H54 (cell line): ENCODE measurements around the gene SARS1.

ENCODE experiments used
- DNase-seq: peaks from one replicate; pipeline ENCODE4 v3.0.0; 2011; ENCODE audit warnings: low spot score, mixed read lengths; ENCODE audit not compliant: insufficient read length
- FAIRE-seq: peaks from 3 replicates; lab custom pipeline; 2011; peaks lifted over from hg19 to GRCh38; lab: Jason Lieb, UNC
- POLR2A ChIP-seq: IDR thresholded peaks from 2 replicates; pipeline ENCODE4 v1.6.1; 2011; ENCODE audit warnings: low read depth, mild to moderate bottlenecking, low read length

The SARS1 gene

DNA sequence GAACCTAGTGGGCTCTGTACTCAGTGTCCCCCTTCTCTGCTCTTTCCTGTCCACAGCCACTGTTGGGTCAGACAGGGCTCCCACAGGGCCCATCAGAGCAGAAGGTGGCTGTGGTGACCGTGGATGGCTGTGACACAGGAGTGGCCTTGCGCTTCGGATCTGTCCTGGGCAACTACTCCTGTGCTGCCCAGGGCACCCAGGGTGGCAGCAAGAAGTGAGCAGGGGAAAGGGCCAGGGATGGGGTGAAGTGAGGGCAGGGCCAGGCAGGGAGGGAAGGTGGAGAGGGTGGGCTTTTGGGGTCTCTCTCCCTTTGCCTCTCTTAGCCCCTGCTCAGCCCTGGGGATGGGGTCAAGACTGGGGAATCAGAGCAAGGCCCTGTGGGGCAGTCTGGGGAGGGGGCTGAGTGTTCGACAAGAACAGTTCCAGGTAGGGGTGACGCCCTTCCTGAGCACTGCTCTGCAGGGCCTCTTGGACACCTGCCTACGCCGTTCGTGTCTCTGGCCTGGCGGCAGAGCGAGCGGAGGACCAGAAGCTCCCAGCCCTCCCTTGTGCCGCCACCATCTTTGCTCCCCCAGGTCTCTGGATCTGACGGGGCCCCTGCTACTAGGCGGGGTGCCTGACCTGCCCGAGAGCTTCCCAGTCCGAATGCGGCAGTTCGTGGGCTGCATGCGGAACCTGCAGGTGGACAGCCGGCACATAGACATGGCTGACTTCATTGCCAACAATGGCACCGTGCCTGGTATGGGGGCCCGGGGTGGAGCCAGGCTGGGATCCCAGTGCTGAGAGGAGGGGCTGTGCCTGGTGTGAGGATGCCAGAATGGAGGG lies 48.7 kb downstream of the SARS1 start:
- DNase-seq (no peak), FAIRE-seq (no peak)
- TF ChIP-seq POLR2A = no peak

DNA sequence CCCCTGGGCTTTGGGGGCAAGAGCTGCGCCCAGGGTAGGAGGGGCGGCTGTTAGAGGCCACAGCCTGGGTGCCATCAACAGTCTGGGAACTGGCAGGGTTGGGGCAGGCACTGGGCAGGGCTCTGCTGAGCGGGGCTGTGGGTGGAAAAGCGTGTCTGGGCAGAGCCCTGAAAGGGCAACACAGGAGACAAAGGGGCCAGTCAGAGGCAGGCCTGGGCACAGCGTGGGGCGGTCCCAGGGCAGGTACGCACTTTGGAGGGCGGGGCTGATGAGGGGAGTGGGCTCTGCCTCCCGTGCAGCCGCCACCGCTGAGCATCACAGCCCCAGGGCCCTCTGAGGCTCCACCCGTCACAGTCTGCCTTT lies 49.5 kb downstream of the SARS1 start:
- FAIRE-seq = no peak
- DNase-seq = no peak
- no peak for TF ChIP-seq POLR2A

DNA sequence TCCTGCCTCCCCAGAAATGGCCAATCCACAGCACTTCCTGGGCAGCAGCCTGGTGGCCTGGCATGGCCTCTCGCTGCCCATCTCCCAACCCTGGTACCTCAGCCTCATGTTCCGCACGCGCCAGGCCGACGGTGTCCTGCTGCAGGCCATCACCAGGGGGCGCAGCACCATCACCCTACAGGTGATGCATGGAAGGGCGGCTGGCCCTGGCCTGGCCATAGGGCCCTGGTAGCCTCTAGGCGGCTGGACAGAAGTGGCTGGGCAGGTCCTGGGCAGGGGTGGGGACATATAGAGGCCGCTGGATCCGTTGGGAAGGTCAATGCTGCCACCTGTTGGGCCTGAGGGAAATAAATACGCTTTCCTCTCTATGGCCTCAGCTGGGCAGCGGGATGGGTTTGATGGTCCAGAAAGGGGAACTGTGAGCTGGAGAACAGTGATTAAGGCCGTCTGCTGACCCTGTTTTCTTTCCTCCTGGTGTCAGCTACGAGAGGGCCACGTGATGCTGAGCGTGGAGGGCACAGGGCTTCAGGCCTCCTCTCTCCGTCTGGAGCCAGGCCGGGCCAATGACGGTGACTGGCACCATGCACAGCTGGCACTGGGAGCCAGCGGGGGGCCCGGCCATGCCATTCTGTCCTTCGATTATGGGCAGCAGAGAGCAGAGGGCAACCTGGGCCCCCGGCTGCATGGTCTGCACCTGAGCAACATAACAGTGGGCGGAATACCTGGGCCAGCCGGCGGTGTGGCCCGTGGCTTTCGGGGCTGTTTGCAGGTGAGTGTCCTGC lies 50.1 kb downstream of the SARS1 start:
- peak; percentile 98 for DNase-seq
- TF ChIP-seq POLR2A = no peak
- FAIRE-seq = peak; percentile 92

DNA sequence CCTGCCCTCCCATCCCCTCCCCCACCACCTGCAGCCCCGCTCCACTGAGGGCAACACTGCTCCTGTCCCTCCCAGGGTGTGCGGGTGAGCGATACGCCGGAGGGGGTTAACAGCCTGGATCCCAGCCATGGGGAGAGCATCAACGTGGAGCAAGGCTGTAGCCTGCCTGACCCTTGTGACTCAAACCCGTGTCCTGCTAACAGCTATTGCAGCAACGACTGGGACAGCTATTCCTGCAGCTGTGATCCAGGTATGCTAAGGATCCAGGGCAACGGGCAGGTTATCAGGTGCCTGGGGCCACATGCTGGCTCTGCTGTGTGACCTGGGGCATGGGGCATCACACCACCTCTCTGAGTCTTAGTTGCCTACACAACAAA lies 50.6 kb downstream of the SARS1 start:
- no peak for TF ChIP-seq POLR2A
- DNase-seq (no peak), FAIRE-seq (no peak)

DNA sequence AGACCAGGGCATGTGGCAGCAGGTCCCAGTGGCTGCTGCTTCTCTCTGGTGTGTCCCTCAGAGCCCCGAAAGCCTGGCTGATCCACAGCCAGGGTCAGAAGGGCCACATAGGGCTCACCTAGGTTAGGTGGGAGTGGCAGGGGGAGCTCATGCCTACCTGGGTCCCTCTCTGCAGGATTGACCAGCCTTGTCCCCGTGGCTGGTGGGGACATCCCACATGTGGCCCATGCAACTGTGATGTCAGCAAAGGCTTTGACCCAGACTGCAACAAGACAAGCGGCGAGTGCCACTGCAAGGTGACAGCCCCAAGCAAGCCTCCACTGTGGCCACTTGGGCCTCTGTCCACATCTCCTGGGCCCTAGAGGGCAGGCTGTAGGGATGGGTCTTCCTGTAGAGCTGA lies 51.3 kb downstream of the SARS1 start:
- no peak for TF ChIP-seq POLR2A
- DNase-seq (no peak), FAIRE-seq (no peak)

DNA sequence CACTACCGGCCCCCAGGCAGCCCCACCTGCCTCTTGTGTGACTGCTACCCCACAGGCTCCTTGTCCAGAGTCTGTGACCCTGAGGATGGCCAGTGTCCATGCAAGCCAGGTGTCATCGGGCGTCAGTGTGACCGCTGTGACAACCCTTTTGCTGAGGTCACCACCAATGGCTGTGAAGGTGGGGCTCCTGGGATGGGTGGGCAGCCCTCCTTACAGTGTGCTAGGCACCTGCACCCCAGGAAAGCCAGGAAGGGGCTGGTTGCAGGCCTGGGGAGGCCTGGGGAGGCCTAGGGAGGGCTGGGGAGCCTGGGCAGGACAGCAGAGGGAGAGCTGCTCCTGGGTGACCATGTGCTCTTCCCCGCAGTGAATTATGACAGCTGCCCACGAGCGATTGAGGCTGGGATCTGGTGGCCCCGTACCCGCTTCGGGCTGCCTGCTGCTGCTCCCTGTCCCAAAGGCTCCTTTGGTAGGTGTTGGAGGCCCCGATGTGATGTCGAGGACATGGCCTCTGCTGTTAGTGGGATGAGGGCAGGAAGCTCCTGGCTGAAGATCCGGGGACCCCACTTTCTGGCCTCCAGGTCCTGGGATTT lies 52.1 kb downstream of the SARS1 start:
- DNase-seq = no peak
- no peak for TF ChIP-seq POLR2A
- FAIRE-seq = no peak

DNA sequence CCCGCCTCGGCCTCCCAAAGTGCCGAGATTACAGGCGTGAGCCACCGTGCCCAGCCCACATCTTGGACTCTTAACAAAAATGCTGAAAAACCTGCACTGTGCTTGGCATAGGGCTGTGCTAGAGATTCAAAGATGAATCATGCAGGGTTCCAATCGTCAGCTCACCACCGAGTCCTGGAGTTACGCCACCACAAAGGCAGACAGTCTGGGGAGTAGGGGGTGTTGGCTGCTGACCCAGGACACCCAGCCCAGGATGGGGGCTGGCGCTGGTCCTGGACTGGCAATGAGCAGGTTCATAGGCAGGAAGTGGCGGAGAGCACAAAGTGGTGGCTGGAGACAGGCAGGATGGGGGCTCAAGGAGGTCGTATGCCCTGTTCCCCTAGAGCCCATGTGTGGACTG lies 53.2 kb downstream of the SARS1 start:
- no peak for DNase-seq
- no peak for TF ChIP-seq POLR2A
- FAIRE-seq = no peak

DNA sequence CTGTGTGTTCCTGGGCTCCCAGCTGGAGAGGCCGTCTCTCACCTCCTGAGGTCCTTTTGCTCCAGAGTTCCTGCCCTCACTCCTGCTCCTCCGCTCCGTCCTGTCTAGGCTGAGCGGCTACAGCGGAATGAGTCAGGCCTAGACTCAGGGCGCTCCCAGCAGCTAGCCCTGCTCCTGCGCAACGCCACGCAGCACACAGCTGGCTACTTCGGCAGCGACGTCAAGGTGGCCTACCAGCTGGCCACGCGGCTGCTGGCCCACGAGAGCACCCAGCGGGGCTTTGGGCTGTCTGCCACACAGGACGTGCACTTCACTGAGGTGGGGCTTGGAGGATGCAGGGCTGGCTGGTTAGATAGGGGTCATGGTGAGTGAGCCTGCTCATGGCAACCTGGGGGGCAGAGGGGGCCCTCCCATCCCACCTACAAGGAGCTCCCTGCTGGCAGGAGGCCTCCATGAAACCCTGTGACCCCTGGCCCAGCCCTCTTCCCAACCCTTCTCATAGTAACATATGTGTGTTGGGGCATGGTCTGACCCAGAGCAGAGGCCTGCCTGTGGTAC lies 54.1 kb downstream of the SARS1 start:
- DNase-seq (no peak), FAIRE-seq (no peak)
- no peak for TF ChIP-seq POLR2A

DNA sequence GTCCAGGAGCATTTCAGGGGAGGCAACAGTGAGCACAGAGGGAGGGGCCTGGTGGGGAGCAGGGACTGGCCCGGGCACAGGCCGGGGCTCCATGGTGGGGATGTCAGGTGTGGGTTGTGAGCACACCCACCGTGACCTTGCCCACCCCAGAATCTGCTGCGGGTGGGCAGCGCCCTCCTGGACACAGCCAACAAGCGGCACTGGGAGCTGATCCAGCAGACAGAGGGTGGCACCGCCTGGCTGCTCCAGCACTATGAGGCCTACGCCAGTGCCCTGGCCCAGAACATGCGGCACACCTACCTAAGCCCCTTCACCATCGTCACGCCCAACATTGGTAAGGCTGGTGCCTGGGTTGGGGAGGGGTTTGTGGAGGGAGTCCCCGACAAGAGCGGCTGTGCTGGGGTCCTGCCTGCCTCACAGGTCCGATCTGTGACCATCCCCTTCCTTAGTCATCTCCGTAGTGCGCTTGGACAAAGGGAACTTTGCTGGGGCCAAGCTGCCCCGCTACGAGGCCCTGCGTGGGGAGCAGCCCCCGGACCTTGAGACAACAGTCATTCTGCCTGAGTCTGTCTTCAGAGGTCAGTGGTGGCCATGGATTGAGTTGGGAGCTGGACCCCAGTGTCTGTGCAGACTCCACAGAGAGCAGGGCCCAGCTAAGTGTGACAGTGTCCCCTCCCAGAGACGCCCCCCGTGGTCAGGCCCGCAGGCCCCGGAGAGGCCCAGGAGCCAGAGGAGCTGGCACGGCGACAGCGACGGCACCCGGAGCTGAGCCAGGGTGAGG lies 54.9 kb downstream of the SARS1 start:
- DNase-seq (no peak), FAIRE-seq (no peak)
- no peak for TF ChIP-seq POLR2A

DNA sequence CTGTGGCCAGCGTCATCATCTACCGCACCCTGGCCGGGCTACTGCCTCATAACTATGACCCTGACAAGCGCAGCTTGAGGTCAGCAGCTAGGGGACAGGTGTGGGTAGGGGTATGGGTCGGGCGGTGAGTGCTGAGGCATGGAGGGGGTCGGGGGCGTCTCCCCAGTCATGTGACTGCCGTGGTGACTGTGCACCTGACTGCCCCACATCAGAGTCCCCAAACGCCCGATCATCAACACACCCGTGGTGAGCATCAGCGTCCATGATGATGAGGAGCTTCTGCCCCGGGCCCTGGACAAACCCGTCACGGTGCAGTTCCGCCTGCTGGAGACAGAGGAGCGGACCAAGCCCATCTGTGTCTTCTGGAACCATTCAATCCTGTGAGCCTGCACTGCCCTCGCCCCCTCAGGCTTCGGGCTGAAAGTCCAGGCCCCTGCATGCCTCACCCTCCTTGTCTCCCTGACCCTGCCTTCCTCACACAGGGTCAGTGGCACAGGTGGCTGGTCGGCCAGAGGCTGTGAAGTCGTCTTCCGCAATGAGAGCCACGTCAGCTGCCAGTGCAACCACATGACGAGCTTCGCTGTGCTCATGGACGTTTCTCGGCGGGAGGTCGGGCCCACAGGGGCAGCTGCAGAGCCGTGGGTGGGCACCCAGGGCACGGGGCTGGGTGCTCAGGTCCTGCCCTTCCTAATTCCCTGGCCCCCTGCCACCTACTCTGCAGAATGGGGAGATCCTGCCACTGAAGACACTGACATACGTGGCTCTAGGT lies 55.7 kb downstream of the SARS1 start:
- TF ChIP-seq POLR2A = no peak
- FAIRE-seq = no peak

DNA sequence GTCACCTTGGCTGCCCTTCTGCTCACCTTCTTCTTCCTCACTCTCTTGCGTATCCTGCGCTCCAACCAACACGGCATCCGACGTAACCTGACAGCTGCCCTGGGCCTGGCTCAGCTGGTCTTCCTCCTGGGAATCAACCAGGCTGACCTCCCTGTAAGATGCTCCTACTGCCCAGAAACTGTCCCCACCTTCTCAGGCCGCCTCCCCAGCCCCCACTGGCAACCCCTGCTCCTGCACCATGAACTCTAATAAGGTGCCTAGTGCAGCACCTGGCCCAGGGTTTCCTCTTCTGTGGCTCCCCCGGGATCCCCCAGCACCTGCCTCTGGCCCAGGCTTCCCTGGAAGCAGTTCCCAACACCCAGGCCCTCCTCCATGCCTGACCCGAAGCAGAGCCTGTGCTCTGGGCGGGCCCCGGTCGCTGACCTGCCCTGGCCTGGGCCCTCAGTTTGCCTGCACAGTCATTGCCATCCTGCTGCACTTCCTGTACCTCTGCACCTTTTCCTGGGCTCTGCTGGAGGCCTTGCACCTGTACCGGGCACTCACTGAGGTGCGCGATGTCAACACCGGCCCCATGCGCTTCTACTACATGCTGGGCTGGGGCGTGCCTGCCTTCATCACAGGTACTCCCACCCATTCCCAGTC lies 56.4 kb downstream of the SARS1 start:
- no peak for TF ChIP-seq POLR2A
- no peak for FAIRE-seq
- no peak for DNase-seq

More for the DNA sequence above, 55.7 kb downstream of the SARS1 start:
- no peak for DNase-seq

DNA sequence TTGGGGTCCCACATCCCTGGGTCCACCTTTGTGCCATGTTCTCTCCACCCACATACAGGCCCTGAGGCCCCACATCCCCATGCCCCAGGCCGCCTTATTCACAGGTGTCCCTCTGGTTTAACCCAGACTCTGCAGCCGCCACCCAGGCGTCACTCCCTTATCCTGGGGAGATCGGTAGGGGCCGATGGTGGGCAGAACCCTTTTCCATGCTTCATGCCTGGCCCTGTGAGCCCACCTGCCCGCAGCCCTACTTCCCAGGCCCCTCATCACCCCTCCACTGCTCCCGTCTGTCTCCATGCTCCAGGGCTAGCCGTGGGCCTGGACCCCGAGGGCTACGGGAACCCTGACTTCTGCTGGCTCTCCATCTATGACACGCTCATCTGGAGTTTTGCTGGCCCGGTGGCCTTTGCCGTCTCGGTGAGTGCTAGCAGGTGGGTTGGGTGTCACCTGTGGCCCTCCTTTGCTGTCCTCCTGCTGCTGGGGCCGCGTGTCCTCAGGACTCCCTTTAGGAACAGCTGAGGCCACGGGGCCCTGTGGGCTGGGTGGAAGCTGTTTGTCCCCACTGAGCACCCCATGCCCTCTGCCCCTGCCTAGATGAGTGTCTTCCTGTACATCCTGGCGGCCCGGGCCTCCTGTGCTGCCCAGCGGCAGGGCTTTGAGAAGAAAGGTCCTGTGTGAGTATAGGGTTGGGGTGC lies 57.1 kb downstream of the SARS1 start:
- TF ChIP-seq POLR2A = no peak
- DNase-seq (no peak), FAIRE-seq (no peak)
